GM23248 (cell line): Measurements from ENCODE around the gene ORM2.

Source experiments
- EZH2 ChIP-seq: fragments of 200-600 bp; sonication (generic); IDR thresholded peaks from 2 replicates; pipeline ENCODE4 v1.6.1; 2018; ENCODE audit warnings: antibody characterized with exemption, mild to moderate bottlenecking; ENCODE audit not compliant: insufficient read depth, poor library complexity, severe bottlenecking
- EZH2phosphoT487 ChIP-seq: fragments of 200-600 bp; sonication (generic); IDR thresholded peaks from 2 replicates; pipeline ENCODE4 v1.6.1; 2018; ENCODE audit warnings: antibody characterized with exemption, moderate library complexity, mild to moderate bottlenecking, low read depth; ENCODE audit not compliant: insufficient read depth

DNA sequence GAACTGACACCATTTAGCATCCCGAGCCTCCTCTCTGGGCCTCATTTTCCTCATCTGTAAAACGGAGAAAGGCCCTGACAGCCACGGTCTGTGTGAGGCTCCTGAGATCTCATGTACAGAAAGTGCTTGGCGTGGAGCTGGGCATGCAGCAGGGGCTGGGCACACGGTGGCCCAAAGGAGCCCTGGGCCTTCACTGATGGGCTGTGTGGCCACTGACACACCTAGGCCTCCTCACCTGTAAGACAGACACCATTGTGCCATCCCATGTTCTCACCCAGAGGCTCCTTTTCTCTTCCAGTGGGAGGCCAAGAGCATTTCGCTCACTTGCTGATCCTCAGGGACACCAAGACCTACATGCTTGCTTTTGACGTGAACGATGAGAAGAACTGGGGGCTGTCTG is 5.2 kb upstream of the ORM2 start:
- TF ChIP-seq EZH2 (no peak), EZH2phosphoT487 (no peak)
